GM21528 (cell line): ENCODE data around the gene SDK1.
"Not testable (repeated sequence)": the region's sequence is repeated elsewhere in the genome, so short reads cannot be mapped to it uniquely, and the experiment has no call there.

Experiments used
- ATAC-seq: cut with Tn5 transposase; IDR thresholded peaks from one replicate; pipeline ENCODE4 v1.9.1; 2021; ENCODE audit warnings: mild to moderate bottlenecking, moderate library complexity; ENCODE audit not compliant: unreplicated experiment, low FRiP score

SDK1 gene

DNA sequence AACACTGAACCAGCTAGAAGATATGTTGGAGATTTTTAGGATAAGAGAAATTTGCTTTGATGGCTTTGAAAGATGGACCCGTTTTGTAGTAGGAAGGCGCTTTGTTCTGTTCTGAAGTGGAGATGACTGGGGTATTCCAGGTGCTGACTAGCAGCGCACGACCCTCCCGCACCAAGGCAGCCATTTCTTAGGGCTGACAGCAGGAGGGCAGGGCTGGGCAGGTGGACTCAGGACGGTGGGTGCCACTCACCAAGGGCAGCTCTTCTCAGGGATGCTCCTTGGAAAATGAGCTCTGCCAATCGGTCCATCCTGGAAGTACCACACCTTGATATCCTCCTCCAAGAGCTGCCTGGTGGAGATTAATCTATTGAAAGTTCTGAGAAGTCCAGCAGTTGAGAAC, 917.4 kb downstream of the SDK1 start:
- ATAC-seq: no peak

DNA sequence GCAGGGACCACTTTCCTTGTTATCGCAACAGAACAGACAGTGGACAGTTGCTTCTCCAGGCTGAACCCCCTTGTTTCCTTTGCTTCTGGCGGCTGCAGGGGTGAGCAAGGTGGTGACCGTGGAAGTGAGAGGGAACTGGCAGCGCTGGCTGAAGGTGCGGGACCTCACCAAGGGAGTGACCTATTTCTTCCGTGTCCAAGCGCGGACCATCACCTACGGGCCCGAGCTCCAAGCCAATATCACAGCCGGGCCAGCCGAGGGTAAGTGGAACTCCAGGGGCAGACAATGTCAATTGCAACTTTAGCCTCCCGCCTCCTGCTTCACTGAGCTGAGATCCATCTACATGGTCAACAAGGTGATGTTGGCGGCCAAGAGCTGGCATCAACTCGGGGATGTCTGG, 919.0 kb downstream of the SDK1 start:
- no peak for ATAC-seq

DNA sequence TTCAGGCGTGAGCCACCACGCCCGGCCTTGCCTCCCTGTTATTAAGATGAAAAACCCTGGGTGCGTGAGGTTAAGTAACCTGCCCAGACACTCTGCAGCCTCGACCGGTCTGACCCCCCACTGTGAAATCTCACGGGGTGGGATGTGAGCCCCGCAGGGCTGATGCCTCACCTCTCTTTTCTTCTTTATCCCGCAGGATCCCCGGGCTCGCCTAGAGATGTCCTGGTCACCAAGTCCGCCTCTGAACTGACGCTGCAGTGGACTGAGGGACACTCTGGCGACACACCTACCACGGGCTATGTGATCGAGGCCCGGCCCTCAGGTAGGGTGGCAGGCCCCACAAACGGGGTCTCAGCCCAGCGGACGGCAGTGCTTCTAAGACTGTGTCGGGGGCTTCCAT, 920.0 kb downstream of the SDK1 start:
- no peak for ATAC-seq

DNA sequence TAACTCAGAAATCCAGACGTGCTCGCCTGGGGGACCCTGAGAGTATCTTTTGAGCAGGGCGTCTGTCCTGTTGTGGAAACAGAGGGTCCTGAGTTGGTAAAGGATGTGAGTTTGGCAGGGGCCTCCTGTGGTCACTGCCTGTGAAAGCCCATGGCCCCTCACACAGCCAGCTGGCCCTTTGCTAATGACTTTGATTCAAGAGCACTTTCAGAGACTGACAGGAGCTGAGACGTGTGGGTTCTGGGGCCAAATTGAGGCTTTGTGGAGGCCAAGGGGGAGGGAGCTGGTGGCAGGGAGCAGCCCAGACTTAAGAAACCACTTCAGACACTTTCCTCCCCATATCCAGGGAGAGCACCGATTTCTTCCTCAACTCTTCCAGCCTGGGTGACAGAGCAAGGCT, 921.6 kb downstream of the SDK1 start:
- ATAC-seq: no peak

DNA sequence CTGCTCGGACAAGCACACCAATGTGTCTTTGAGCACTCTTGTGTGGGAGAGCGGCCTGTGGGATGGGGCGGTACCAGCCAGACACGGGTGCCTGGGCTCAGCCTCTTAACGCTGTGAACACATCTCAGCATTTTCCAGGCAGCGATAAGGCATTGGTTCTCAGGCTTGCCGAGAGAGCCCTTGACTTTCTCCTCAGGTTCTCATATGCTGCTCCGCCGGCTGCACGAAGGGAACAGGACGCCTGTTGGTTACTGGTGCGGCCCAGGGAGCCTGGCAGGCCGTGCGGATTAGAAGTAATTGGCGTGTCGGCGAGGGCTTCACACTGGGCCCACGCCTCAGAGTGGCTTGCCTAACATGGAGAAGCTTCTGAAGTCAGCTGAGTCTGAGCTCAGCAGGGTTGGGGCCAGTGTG, 924.3 kb downstream of the SDK1 start:
- ATAC-seq: no peak

DNA sequence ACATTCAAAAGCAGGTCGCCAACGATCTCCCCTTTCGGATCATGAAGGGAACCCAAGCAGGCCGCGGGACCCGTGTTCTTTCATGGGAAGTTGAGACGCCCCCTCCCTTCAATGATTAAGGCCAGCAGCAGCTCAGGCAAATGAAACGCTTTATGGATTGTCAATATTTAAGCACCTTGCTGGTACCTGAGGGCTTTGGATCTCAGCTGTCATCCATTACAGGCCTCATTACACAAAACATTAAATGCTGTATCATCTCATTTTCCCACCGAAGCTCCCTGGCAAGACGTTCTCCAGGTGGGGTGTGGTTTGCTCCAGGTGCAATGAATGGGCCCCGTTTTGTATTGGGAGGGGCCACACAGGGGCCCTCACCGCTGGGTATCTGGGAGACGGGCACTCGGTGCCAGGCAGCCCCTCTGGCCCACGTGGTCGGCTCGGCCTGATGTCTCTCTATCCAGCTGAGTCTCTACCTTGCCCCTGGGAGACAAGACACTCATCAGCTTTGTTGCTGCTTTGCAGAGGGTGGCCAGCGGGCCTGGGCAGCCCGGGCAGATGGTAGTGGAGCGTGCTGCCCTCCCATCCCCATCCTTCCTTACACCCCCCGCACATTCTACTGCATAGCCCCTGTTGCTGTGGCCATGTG, 925.0 kb downstream of the SDK1 start:
- no peak for ATAC-seq

DNA sequence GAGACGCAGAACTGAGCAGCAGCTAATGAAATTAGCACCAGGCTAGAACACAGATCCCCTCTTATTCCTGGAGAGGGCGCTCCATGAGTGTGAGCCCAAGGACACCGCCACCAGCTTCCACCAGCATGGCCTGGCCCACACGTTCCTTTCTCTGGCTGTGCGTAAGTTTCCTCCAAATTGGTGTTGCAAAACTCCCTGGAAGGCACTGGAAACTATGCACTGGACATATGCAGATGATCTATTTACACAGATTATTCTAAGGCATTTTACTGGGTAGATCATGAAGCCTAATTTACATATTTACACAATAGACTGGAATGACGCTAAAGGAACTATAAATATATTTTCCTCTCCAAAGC, 925.5 kb downstream of the SDK1 start:
- no peak for ATAC-seq

DNA sequence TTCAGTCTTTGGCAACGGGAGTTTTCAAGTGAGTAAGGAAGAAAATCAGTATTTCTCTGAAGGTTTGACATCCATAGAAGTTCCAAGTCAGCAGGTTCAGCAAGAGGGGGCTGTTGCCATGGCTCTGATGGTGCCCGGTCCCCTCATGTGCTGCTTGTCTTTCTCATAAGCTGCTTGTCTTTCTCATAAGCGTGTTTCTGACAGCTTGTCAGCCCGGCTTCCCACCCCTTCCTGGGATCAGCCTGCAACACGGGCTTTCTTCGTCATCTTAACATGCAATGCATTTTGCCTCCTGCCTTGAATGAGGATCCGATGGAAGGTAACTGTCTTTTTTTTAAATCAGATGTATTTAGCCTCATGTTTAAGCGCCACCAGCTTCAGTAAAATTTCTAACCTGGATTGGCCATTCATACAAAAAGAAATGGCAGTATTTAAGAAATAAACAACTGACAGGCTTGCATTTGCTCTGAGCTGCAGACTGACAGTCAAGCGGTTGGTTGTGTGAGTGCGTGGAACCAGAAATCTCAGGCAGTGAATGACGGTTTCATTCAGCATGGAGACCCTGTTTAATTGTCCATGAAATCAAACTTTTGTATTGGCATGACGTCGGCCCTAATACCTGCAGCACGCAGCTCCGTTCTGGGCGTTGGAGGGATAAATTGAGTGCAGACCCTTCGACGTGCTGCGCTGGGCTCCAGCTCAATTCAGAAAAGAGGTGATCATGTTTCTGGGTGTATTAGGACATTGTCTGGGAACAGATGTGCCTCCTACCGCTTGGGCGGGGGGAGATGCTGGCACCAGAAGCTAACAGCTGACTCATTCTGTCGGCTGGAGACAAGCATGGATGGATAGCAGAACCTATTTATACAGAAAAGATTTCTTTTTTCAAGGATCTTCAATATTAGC, 926.3 kb downstream of the SDK1 start:
- ATAC-seq: no peak

DNA sequence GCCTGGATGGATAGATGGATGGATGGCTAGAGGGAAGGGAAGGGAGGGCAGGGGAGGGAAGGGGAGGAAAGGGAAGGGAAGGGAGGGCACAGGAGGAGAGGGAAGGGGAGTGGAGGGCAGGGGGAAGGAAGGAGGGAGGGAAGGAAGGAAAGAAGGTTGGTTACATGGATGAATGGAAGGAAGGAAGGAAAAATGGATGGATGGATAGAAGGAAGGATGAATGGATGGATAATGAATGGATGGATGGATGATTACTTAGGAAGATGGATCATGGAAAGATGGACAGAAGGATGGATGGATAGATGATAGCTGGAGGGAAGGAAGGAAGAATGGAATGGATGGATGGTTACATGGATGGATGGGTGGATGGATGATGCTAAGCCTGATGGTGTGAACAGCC, 929.3 kb downstream of the SDK1 start:
- ATAC-seq: no peak

DNA sequence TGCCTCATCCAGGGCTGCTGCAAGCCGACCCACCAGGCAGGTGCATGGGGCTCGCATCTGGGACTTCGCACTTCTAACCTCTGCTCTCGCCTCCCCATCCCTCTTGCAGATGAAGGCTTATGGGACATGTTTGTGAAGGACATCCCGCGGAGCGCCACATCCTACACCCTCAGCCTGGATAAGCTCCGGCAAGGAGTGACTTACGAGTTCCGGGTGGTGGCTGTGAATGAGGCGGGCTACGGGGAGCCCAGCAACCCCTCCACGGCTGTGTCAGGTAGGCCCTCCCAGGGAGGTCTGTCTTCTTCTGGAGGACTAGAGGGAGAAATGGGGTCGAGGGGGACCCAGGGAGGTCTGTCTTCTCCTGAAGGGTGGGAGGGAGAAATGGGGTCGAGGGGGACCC, 932.1 kb downstream of the SDK1 start:
- no peak for ATAC-seq

DNA sequence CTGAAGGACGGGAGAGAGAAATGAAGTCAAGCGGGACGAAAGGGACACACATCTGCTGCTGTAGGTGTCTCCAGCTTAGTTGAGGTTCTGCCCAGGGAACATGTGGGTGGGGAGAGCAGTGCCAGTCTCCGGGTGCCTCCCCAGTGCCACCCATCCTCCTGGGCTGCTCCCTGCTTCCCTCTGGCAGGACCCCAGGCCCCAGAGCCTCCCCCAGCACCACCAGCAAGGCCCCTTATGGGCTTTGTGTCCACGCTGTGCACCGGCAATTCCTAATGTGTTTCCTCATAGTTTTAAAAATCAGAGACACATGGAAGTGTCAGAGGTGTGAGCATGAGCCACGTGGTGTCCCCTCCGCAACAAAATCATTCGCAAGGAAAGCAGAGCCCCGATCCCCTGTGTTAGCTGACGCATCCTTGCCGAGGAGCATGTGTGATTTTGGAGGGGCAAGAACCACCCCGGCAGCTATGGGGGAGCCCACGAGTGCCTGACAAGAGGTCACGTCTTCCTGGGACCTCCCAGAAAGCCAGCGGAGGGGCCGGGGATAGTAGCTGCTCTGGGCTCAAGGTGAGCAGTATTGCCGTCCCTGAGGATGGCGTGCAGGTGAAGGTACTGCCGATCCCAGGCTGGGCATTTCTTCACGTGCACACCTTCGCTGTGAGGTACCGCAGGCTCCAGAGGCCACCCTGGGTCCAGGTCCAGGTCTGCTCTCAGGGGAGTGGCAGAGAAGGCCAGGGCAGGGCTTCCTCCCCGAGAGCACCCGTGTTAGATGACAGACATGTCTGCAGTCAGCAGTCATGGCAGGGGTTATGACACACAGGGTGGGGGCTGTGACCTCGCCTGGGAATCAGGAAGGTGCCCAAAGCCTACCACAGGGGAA, 932.8 kb downstream of the SDK1 start:
- ATAC-seq: no peak

DNA sequence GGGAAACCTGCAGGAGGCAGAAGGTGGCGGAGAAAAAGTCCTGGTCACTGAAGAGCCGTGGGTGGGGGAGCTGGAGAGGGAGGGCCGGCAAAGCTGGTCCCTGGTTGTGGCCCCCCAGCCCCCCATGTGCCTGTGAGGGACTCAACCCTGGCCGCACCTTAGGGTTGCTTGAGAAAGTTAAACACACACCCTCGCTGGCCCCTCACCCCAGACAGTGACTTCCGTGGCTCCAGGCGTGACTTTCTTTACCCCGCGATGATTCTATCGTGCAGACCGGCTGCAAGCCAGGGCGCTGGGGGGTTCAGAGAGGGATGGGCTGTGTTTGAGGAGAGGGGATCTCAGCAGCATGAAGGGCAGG, 933.4 kb downstream of the SDK1 start:
- no peak for ATAC-seq

DNA sequence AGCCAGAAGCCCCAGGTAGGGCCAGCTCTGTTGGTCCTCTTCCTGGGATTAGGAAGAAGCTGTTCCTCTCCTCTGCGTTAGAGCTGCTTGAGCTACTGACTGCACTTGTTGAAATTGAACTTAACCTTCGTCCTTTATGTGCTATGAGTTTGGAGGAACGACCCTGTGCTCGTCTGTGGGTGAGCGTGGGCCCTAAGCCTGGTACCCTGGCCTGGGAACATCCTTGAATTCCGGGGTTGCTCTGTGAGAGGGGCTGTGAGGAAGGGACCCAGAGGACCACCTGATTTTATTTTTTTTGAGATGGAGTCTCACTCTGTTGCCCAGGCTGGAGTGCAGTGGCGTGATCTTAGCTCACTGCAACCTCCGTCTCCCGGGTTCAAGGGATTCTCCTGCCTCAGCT, 933.8 kb downstream of the SDK1 start:
- no peak for ATAC-seq

DNA sequence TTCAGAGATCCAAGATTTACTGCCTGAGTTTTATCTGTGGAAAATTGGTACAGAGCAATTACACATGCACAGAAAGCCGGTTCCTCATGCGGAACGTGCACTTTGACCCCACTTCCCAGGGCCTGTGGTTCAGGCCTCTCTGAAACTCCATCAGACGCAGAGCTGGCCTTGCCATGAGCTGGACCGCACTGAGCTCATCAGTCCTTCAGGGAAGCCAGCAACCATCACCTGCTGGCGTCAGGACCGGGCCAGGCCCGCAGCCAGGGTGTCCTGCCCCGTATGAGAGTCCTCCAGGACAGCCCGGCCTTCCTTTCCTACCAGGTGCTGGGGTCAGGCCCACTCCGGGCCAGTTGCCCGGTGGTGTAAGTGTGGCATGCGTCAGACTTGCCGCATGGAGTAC, 934.5 kb downstream of the SDK1 start:
- no peak for ATAC-seq

DNA sequence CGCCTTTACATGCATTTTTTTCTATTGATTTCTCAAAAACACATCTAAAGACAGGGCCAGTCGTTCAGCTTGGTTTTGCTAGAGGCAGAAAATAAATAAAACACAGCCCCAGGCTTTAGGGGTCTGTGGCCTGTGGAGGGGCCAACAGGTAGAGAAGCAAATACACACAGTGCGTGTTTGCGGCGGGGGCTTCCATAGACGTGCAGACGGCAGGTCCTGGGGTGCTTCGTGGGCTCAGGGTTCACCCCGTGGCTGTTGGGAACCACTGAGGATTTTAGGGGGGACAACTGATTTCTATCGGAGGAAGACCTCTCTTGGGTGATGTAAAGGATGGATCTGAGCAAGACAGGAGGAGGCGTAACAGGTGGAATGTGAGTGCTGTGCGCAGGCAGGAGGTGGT, 935.3 kb downstream of the SDK1 start:
- no peak for ATAC-seq

DNA sequence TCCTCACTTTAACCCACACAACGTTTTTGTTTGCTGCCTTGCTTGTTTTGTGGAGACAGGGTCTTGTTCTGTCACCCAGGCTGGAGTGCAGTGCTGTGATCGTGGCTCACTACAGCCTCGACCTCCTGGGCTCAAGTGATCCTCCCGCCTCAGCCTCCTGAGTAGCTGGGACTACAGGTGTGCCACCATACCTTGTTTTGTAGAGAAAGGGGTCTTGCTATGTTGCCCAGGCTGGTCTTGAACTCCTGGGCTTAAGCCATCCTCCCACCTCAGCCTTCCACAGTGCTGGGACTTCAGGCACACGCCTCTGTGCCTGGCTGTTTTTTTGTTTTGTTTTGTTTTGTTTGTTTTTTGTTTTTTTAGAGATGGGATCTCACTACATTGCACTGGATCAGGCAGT, 935.8 kb downstream of the SDK1 start:
- ATAC-seq: not testable (repeated sequence)

DNA sequence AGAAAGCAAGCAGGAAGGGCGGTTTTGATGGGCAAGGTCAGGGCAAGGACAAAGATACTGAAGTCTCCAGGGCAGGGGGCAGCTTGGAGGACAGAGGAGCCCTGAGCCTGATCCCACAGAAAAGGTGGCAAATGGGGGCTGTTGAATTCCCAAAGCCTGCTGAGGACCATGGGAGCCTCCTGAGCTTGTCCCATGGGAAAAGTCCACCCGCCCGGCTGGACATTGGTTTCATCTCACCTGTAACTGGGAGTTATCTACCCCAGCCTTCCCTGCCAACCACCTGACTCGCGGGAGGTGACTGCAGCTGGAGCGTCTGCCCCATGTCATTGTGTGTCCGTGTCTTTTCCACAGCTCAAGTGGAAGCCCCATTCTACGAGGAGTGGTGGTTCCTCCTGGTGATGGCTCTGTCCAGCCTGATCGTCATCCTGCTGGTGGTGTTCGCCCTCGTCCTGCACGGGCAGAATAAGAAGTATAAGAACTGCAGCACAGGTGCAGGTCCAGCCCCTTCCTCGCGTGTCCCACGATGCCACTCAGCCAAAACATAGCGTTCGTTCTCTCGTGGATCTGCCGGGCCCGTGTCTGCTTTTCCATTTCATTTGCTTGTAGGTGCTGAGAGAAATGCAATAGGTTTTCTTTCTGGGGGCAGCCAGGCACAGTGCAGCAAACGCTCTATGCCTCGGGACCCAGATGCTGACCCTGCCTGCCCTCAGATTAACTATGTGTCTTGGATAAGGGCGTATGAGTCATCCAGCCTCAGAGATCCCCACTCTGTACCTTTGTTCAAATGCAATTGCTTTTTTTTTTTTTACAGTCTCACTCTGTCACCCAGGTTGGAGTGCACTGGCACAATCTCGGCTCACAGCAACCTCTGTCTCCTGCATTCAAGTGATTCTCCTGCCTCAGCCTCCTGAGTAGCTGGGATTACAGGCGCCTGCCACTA, 936.5 kb downstream of the SDK1 start:
- ATAC-seq: no peak

DNA sequence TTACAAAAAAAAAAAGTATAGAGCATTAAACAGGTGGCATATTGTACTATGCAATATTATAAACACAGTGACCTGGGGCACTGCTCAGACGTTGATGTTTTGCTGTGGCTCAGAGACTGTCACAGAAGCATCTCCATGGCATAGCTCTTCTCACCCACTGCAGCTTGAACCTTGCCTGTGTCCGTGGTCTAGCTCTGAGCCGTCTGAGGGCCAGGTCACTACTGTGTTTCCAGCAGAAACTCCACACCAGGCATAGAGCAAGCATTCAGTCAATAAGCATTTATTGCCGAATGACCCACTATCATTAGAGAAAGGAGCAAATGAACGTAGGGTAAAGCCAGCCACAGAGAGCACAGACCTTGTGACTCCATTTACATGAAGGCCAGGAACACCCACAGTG, 937.8 kb downstream of the SDK1 start:
- no peak for ATAC-seq

DNA sequence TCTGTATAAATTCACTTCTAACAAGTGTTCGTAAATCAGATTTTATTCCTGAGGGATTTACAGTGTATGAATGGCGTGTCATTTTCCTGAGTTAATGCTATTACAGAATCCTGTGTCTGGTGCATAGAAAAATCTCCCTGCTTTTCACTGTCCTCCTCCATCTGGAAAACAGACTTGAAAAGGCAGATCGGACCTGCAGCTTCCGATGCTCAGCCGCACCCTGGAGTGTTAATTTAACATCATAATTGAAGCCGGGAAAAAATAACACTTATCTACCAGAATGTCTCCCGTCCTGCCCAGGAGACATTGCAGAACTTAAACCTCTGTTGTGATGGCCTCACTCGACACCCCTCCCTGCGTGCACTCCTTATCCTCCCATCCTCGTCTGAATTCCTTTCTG, 939.0 kb downstream of the SDK1 start:
- no peak for ATAC-seq
